ENCODE data around the gene IQGAP2.

DNA sequence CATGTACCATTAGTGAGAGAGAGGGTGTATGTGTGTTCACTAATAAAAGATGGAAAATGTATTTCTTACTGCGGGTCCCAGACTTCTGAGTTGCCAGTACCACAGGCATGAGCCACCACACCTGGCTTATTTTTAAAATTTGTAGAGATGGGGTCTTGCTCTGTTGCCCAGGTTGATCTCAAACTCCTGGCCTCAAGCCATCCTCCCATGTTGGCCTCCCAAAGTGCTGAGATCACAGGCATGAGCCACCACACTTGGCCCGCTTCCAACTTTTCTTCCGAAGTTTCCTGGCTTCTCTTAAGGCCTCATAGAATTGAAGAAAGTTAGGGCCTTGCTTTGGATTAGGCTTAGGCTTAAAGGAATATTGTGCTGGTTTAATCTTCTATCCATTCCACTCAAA lies 260.5 kb downstream of the IQGAP2 start:
- TF ChIP-seq CTCF (conservative IDR thresholded peaks at IDR 0.05; ENCODE audit: low read depth, low read length), result no peak
- no peak for TF ChIP-seq EZH2 (IDR thresholded peaks at IDR 0.05; ENCODE audit: low read length, unreplicated experiment)

Measured in PC-3 (cell line).